HepG2 (cell line): ENCODE results near the gene GAS2L1. TPM values are rescaled to one million over a fixed set of nuclear protein-coding genes. Genes with fewer than 3 reads are reported as not detected.

ENCODE experiments used
- ATAC-seq: fragments of 200-7000 bp; cut with Tn5 transposase; 3 replicates; pipeline ENCODE4 v1.9.1; 2020; ENCODE audit warnings: mild to moderate bottlenecking, moderate library complexity
- BruUV-seq: library from RNA; stranded (reverse); fragments of 400-500 nt; replicated peaks from 2 replicates; lab custom pipeline; 2021; lab: Mats Ljungman, UMichigan
- CTCF ChIA-PET: fragments of 300-600 bp; formaldehyde crosslinking; extraction: SDS; loops from one replicate; lab custom pipeline; 2021; ENCODE audit warnings: low total read pairs, inconsistent platforms, low intra/inter-chr PET ratio; lab: Yijun Ruan, JAX
- POLR2A ChIA-PET: fragments of 350-600 bp; sonication (Branson Sonifier 250); formaldehyde crosslinking; loops from one replicate; lab custom pipeline; 2020; ENCODE audit warnings: antibody characterized with exemption, inconsistent platforms; lab: Yijun Ruan, JAX
- DNase-seq: peaks from one replicate; pipeline ENCODE4 v3.0.0-alpha.2; 2015; ENCODE audit warnings: low spot score
- FAIRE-seq: peaks from 3 replicates; lab custom pipeline; 2011; peaks lifted over from hg19 to GRCh38; lab: Jason Lieb, UNC
- H2AFZ ChIP-seq: one replicate; pipeline ENCODE4 v1.6.1; 2011; ENCODE audit warnings: low read length, inconsistent platforms
- H3K27ac ChIP-seq: fragments of 300-600 bp; 3 replicates; pipeline ENCODE4 v1.8.0; 2011; ENCODE audit warnings: mixed run types, mild to moderate bottlenecking, mixed read lengths, low read length, inconsistent platforms; ENCODE audit not compliant: insufficient read depth; ENCODE audit errors: extremely low read length
- H3K27me3 ChIP-seq, 2 experiments: fragments of 200-600 bp in 1 of 2; 2 replicates in 1 of 2; 3 replicates in 1 of 2; pipeline versions ENCODE4 v1.6.0 to v1.8.0; 2011; ENCODE audit warnings: low read length in 2 of 2, mild to moderate bottlenecking in 2 of 2, moderate library complexity in 2 of 2, inconsistent platforms in 1 of 2; ENCODE audit not compliant: insufficient read depth in 2 of 2, control insufficient read depth in 1 of 2
- H3K36me3 ChIP-seq, 2 experiments: fragments of 200-600 bp in 1 of 2; replicated peaks in 1 of 2; 2 replicates in 1 of 2; 3 replicates in 1 of 2; pipeline versions ENCODE4 v1.5.1 to v1.8.0; 2011; ENCODE audit warnings: low read length in 2 of 2, inconsistent platforms in 1 of 2; ENCODE audit not compliant: insufficient read depth in 2 of 2, control insufficient read depth in 1 of 2
- H3K4me1 ChIP-seq: 2 replicates; pipeline ENCODE4 v1.5.1; 2012; ENCODE audit warnings: low read length, inconsistent platforms; ENCODE audit not compliant: insufficient read depth
- H3K4me2 ChIP-seq: 2 replicates; pipeline ENCODE4 v1.6.0; 2011; ENCODE audit warnings: low read depth, low read length, inconsistent platforms
- H3K4me3 ChIP-seq, 3 experiments: fragments of 200-600 bp in 1 of 3; sonication (generic), shearing (Covaris generic) in 1 of 3; replicated peaks in 1 of 3; 2 replicates each; pipeline ENCODE4 v1.5.1; 2011 to 2016; ENCODE audit warnings: low read length in 3 of 3, inconsistent platforms in 2 of 3, low read depth in 2 of 3, mild to moderate bottlenecking in 2 of 3, control low read depth in 1 of 3, mixed read lengths in 1 of 3; ENCODE audit not compliant: insufficient read depth in 1 of 3
- H3K79me2 ChIP-seq: one replicate; pipeline ENCODE4 v1.6.1; 2011; ENCODE audit warnings: low read length, inconsistent platforms; ENCODE audit not compliant: insufficient read depth
- H3K9ac ChIP-seq: 2 replicates; pipeline ENCODE4 v1.6.0; 2011; ENCODE audit warnings: mild to moderate bottlenecking, low read depth, low read length, inconsistent platforms; ENCODE audit not compliant: insufficient read depth
- H3K9me3 ChIP-seq: 2 replicates; pipeline ENCODE4 v1.5.1; 2012; ENCODE audit warnings: mild to moderate bottlenecking, low read length
- H4K20me1 ChIP-seq: 2 replicates; pipeline ENCODE4 v1.6.0; 2011; ENCODE audit warnings: inconsistent platforms, mild to moderate bottlenecking, low read length, moderate library complexity; ENCODE audit not compliant: insufficient read depth
- SP1 ChIP-seq, 2 experiments: fragments of 450-650 bp in 1 of 2; sonication (generic) in 1 of 2; formaldehyde crosslinking in 1 of 2; IDR thresholded peaks; 2 replicates each; pipeline versions ENCODE4 v1.4.0 to v1.6.1; 2016 to 2020; ENCODE audit warnings: missing genetic modification reagents in 1 of 2
- ZNF10 ChIP-seq: sonication (generic); formaldehyde crosslinking; IDR thresholded peaks from 2 replicates; pipeline ENCODE4 v1.4.0; 2020; ENCODE audit warnings: mild to moderate bottlenecking, low read depth, missing genetic modification reagents, borderline replicate concordance
- ZNF232 ChIP-seq: sonication (generic); formaldehyde crosslinking; IDR thresholded peaks from 2 replicates; pipeline ENCODE4 v1.4.0; 2020; ENCODE audit warnings: missing genetic modification reagents, borderline replicate concordance
- WGBS: methylation state at CpG from one replicate; pipeline ENCODE4 v1.1.6; 2017; ENCODE audit warnings: low lambda C conversion rate; 5-methylcytosine and 5-hydroxymethylcytosine counted together
- in situ Hi-C: cut with HindIII; loops from 2 replicates; pipeline ENCODE4 v1.10.0; 2017; ENCODE audit warnings: low pct_unique_long_range_greater_than_20kb; ENCODE audit not compliant: extremely low pct_ligation_motif_present
- intact Hi-C: fragments of 100-400 bp; cut with micrococcal nuclease; formaldehyde crosslinking; loops from one replicate; pipeline ENCODE4 v1.10.0; 2022; ENCODE audit not compliant: unreplicated experiment
- polyA plus RNA-seq, 8 experiments: library from polyadenylated mRNA; depleted of rRNA in 3 of 8; stranded (reverse) in 7 of 8; unstranded in 1 of 8; fragments of >200 nt; fragmentation: Illumina TruSeq in 4 of 8; extraction: Trizol in 4 of 8; gene quantifications; 2 replicates each; pipeline versions ENCODE4 v1.2.1 to v1.2.3, GENCODE V29; 2011 to 2016; ENCODE audit warnings: low read depth in 4 of 8, missing spikeins in 1 of 8, mixed read lengths in 1 of 8; ENCODE audit not compliant: insufficient read depth in 1 of 8
- total RNA-seq, 5 experiments: library from RNA; depleted of rRNA; stranded (reverse); fragments of >200 nt; fragmentation: Illumina TruSeq; extraction: Trizol; gene quantifications; 2 replicates each; pipeline ENCODE4 v1.2.3, GENCODE V29; 2016; ENCODE audit warnings: low read depth in 1 of 5
- TF ChIP-seq, protein P1 (sequence below): IDR thresholded peaks from 2 replicates; pipeline ENCODE4 v1.4.0; 2020; ENCODE audit warnings: mild to moderate bottlenecking, missing genetic modification reagents

GAS2L1 gene
- total and polyA plus RNA-seq, 2 of the 13 experiments (the other 11 are each of a cell fraction or from before 2014, with no cell fraction given), result 1.8 to 3.3 TPM

- TF ChIP-seq, protein P1, sequence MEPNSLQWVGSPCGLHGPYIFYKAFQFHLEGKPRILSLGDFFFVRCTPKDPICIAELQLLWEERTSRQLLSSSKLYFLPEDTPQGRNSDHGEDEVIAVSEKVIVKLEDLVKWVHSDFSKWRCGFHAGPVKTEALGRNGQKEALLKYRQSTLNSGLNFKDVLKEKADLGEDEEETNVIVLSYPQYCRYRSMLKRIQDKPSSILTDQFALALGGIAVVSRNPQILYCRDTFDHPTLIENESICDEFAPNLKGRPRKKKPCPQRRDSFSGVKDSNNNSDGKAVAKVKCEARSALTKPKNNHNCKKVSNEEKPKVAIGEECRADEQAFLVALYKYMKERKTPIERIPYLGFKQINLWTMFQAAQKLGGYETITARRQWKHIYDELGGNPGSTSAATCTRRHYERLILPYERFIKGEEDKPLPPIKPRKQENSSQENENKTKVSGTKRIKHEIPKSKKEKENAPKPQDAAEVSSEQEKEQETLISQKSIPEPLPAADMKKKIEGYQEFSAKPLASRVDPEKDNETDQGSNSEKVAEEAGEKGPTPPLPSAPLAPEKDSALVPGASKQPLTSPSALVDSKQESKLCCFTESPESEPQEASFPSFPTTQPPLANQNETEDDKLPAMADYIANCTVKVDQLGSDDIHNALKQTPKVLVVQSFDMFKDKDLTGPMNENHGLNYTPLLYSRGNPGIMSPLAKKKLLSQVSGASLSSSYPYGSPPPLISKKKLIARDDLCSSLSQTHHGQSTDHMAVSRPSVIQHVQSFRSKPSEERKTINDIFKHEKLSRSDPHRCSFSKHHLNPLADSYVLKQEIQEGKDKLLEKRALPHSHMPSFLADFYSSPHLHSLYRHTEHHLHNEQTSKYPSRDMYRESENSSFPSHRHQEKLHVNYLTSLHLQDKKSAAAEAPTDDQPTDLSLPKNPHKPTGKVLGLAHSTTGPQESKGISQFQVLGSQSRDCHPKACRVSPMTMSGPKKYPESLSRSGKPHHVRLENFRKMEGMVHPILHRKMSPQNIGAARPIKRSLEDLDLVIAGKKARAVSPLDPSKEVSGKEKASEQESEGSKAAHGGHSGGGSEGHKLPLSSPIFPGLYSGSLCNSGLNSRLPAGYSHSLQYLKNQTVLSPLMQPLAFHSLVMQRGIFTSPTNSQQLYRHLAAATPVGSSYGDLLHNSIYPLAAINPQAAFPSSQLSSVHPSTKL (CRISPR knock-in tag), result no peak
- no peak for TF ChIP-seq ZNF10
- TF ChIP-seq, all 625 proteins: peak for 0
Observed at GRCh38 chr22:29337631-29338284, 31.3 kb downstream of the GAS2L1 start (continued).

GRCh38 chr22:29338398-29338797, 31.9 kb downstream of the GAS2L1 start:
- no TSS peak for BruUV-seq
- FAIRE-seq (no peak), ATAC-seq (no peak), DNase-seq (no peak)
- Histone ChIP-seq H3K4me3 (no peak overlapping the region), H3K36me3 (peaks cover 18 to 45% of the 10 kb centered on the region in 2 experiments), H3K4me2 (no peak overlapping the region), H3K27me3 (no peaks in the 10 kb centered on the region), H2AFZ (no peak overlapping the region), H3K9ac (no peak overlapping the region), H3K9me3 (no peaks in the 10 kb centered on the region), H3K79me2 (no peaks in the 10 kb centered on the region), H3K4me1 (peaks cover 34% of the 10 kb centered on the region), H3K27ac (no peak overlapping the region), H4K20me1 (no peaks in the 10 kb centered on the region)
- CTCF ChIA-PET, result no interaction called here
- no peak for TF ChIP-seq SP1 (IDR thresholded peaks at IDR 0.05)
- TF ChIP-seq SP1 (CRISPR knock-in tag; IDR thresholded peaks at IDR 0.05), result no peak
- TF ChIP-seq ZNF232 (CRISPR knock-in tag), result no peak
- in situ Hi-C loops, result no loop called here
- POLR2A ChIA-PET, result no interaction called here
- 95% methylated on average over 6 of the region's 6 CpGs for WGBS
- intact Hi-C loops, result no loop called here
